GM23338 (cell line): Measurements from ENCODE around the gene CAT. TPM values are rescaled to one million over a fixed set of nuclear protein-coding genes. Genes with fewer than 3 reads are reported as not detected.

ENCODE experiments used
- ATAC-seq: fragments of 200-7000 bp; cut with Tn5 transposase; 3 replicates; pipeline ENCODE4 v1.9.1; 2020
- DNase-seq: peaks from one replicate; pipeline ENCODE4 v3.0.0-alpha.2; 2015; ENCODE audit warnings: low spot score
- H2AFZ ChIP-seq: fragments of 200-600 bp; sonication (generic); 2 replicates; pipeline ENCODE4 v1.8.0; 2016; ENCODE audit warnings: antibody characterized with exemption, mild to moderate bottlenecking, moderate library complexity
- H3F3A ChIP-seq: fragments of 200-600 bp; sonication (generic); replicated peaks from 2 replicates; pipeline ENCODE4 v1.8.0; 2017; ENCODE audit warnings: antibody characterized with exemption, mixed run types, low read depth
- H3K27ac ChIP-seq: fragments of 200-600 bp; sonication (generic); 2 replicates; pipeline ENCODE4 v1.6.1; 2016; ENCODE audit warnings: low read depth
- H3K27me3 ChIP-seq: fragments of 200-600 bp; sonication (generic); 2 replicates; pipeline ENCODE4 v1.8.0; 2016; ENCODE audit warnings: mild to moderate bottlenecking, mixed run types, moderate library complexity; ENCODE audit not compliant: insufficient read depth
- H3K36me3 ChIP-seq: fragments of 200-600 bp; sonication (generic); 2 replicates; pipeline ENCODE4 v1.8.0; 2016; ENCODE audit warnings: mild to moderate bottlenecking; ENCODE audit not compliant: insufficient read depth
- H3K4me1 ChIP-seq: fragments of 200-600 bp; sonication (generic); 2 replicates; pipeline ENCODE4 v1.8.0; 2016; ENCODE audit warnings: mild to moderate bottlenecking, moderate library complexity; ENCODE audit not compliant: insufficient read depth
- H3K4me2 ChIP-seq: fragments of 200-600 bp; sonication (generic); 2 replicates; pipeline ENCODE4 v1.7.1; 2017; ENCODE audit warnings: mixed run types
- H3K4me3 ChIP-seq: fragments of 200-600 bp; sonication (generic); 2 replicates; pipeline ENCODE4 v1.6.1; 2016; ENCODE audit warnings: mixed run types
- H3K79me2 ChIP-seq: fragments of 200-600 bp; sonication (generic); replicated peaks from 2 replicates; pipeline ENCODE4 v1.8.0; 2017; ENCODE audit warnings: mild to moderate bottlenecking; ENCODE audit not compliant: insufficient read depth
- H3K9me2 ChIP-seq: fragments of 200-600 bp; sonication (generic); 2 replicates; pipeline ENCODE4 v1.8.0; 2017; ENCODE audit not compliant: insufficient read depth
- H4K20me1 ChIP-seq: fragments of 200-600 bp; sonication (generic); replicated peaks from 2 replicates; pipeline ENCODE4 v1.8.0; 2017; ENCODE audit warnings: mild to moderate bottlenecking; ENCODE audit not compliant: insufficient read depth
- H3K27ac Mint-ChIP-seq: 2 replicates; pipeline ENCODE4 v1.8.0; 2020; ENCODE audit warnings: inconsistent platforms, mild to moderate bottlenecking, moderate library complexity, mixed read lengths
- H3K27me3 Mint-ChIP-seq: 3 replicates; pipeline ENCODE4 v1.8.0; 2022; ENCODE audit warnings: low read depth, mild to moderate bottlenecking, moderate library complexity, mixed read lengths, inconsistent platforms; ENCODE audit not compliant: insufficient read depth, poor library complexity
- H3K36me3 Mint-ChIP-seq: 3 replicates; pipeline ENCODE4 v1.8.0; 2021; ENCODE audit warnings: low read depth, mild to moderate bottlenecking, inconsistent platforms, moderate library complexity, mixed read lengths
- H3K4me1 Mint-ChIP-seq: 3 replicates; pipeline ENCODE4 v1.8.0; 2020; ENCODE audit warnings: mild to moderate bottlenecking, inconsistent platforms, mixed read lengths
- H3K4me3 Mint-ChIP-seq: 3 replicates; pipeline ENCODE4 v1.8.0; 2021; ENCODE audit warnings: moderate library complexity, mild to moderate bottlenecking, inconsistent platforms, mixed read lengths
- H3K9me3 Mint-ChIP-seq: 3 replicates; pipeline ENCODE4 v1.8.0; 2020; ENCODE audit warnings: moderate library complexity, mild to moderate bottlenecking, inconsistent platforms, mixed read lengths
- CREB1 ChIP-seq: fragments of 250-450 bp; sonication (Bioruptor Pico); IDR thresholded peaks from 2 replicates; pipeline ENCODE4 v1.5.0; 2020; ENCODE audit warnings: low read depth, mild to moderate bottlenecking, moderate library complexity
- EZH2 ChIP-seq: fragments of 200-600 bp; sonication (generic); IDR thresholded peaks from one replicate; pipeline ENCODE4 v1.8.0; 2017; ENCODE audit warnings: antibody characterized with exemption, mild to moderate bottlenecking, low read depth; ENCODE audit not compliant: unreplicated experiment
- EZH2phosphoT487 ChIP-seq: fragments of 200-600 bp; sonication (generic); IDR thresholded peaks from one replicate; pipeline ENCODE4 v1.8.1; 2018; ENCODE audit warnings: antibody characterized with exemption; ENCODE audit not compliant: unreplicated experiment
- JUNB ChIP-seq: IDR thresholded peaks from one replicate; pipeline ENCODE4 v1.6.1; 2016; ENCODE audit warnings: antibody characterized with exemption; ENCODE audit not compliant: unreplicated experiment
- NANOG ChIP-seq: IDR thresholded peaks from 2 replicates; pipeline ENCODE4 v1.6.1; 2016; ENCODE audit warnings: antibody characterized with exemption, borderline replicate concordance
- POLR2AphosphoS5 ChIP-seq: IDR thresholded peaks from 2 replicates; pipeline ENCODE4 v1.6.1; 2016; ENCODE audit warnings: antibody characterized with exemption, low read depth
- STAT1 ChIP-seq: IDR thresholded peaks from one replicate; pipeline ENCODE4 v1.6.1; 2016; ENCODE audit warnings: antibody characterized with exemption; ENCODE audit not compliant: unreplicated experiment
- ZNF114 ChIP-seq: fragments of 250-450 bp; sonication (Bioruptor Pico); IDR thresholded peaks from 2 replicates; pipeline ENCODE4 v1.5.0; 2020; ENCODE audit warnings: mild to moderate bottlenecking, moderate library complexity
- ZNF331 ChIP-seq: fragments of 250-450 bp; sonication (Bioruptor Pico); IDR thresholded peaks from 2 replicates; pipeline ENCODE4 v1.5.0; 2020; ENCODE audit warnings: low read depth, mild to moderate bottlenecking, moderate library complexity
- polyA plus RNA-seq: library from polyadenylated mRNA; unstranded; fragments of >200 nt; fragmentation: Nextera tagmentation; extraction: Ambion mirVana; gene quantifications from 2 replicates; pipeline ENCODE4 v1.2.1, GENCODE V29; 2016
- total RNA-seq: library from RNA; depleted of rRNA; stranded (reverse); fragments of >200 nt; shearing (Covaris generic); gene quantifications from 2 replicates; pipeline ENCODE4 v1.2.3, GENCODE V29; 2014
- TF ChIP-seq, protein P1 (sequence below), 2 experiments: fragments of 200-600 bp in 1 of 2; sonication (generic) in 1 of 2; conservative IDR thresholded peaks; 2 replicates each; pipeline versions ENCODE4 v1.5.1 to v1.6.1; 2016 to 2017; ENCODE audit warnings: antibody characterized with exemption in 2 of 2, low read depth in 2 of 2, mild to moderate bottlenecking in 2 of 2, moderate library complexity in 1 of 2
- TF ChIP-seq, protein P2 (sequence below): IDR thresholded peaks from one replicate; pipeline ENCODE4 v1.6.1; 2018; ENCODE audit warnings: antibody characterized with exemption; ENCODE audit not compliant: unreplicated experiment
- TF ChIP-seq, protein P3 (sequence below): IDR thresholded peaks from 2 replicates; pipeline ENCODE4 v1.6.1; 2016; ENCODE audit warnings: antibody characterized with exemption
- TF ChIP-seq, protein P4 (sequence below): fragments of 250-450 bp; sonication (Bioruptor Pico); IDR thresholded peaks from 2 replicates; pipeline ENCODE4 v1.5.0; 2020; ENCODE audit warnings: mild to moderate bottlenecking, moderate library complexity

CAT gene
- total and polyA plus RNA-seq, 2 experiments from 2014 or later, result 15.9 to 24.0 TPM

DNA sequence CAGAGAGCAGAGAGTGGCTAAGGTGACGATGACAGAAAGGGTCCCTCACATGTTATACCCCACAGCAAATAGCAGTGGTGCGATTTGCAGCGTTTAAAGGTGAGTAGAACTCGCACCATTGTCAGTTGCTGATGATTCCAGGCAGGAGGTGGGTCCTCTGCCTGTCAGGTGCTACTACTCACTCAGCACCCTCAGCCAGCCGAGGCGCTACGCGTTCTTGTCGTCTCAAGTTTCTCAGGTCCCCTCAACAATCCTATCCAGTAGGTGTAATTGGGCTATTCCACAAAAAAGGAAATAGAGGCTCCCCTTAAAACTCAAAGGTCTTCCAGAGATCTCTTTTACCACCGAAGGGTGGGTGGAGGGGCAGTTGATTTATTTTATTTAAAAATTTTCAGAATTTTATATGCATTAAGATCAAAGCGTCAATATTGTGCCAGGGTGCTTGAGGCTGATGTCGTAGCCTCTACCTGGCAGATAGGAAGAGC is 56.5 kb downstream of the CAT start:
- Histone ChIP-seq H3K4me1 (no peaks in the 10 kb centered on the region), H3K4me3 (no peak overlapping the region), H2AFZ (peak overlapping the region; percentile 86; the same call in 1 of the 2 replicates), H3K9me2 (no peaks in the 10 kb centered on the region), H4K20me1 (no peaks in the 10 kb centered on the region), H3K36me3 (no peaks in the 10 kb centered on the region), H3K27me3 (no peaks in the 10 kb centered on the region), H3K4me2 (no peak overlapping the region), H3F3A (no peaks in the 10 kb centered on the region), H3K27ac (no peak overlapping the region), H3K79me2 (no peaks in the 10 kb centered on the region)
- Mint-ChIP-seq H3K27me3 (peaks cover 6% of the 10 kb centered on the region), H3K9me3 (no peaks in the 10 kb centered on the region), H3K4me1 (no peaks in the 10 kb centered on the region; the same call in 2 of the 3 replicates), H3K36me3 (no peaks in the 10 kb centered on the region), H3K4me3 (no peak overlapping the region), H3K27ac (no peak overlapping the region)
- peak; percentile 31; the same call in 1 of the 3 replicates for ATAC-seq
- TF ChIP-seq NANOG, result no peak
- no peak for TF ChIP-seq ZNF331 (CRISPR knock-in tag)
- TF ChIP-seq STAT1, result no peak
- TF ChIP-seq, protein P1, sequence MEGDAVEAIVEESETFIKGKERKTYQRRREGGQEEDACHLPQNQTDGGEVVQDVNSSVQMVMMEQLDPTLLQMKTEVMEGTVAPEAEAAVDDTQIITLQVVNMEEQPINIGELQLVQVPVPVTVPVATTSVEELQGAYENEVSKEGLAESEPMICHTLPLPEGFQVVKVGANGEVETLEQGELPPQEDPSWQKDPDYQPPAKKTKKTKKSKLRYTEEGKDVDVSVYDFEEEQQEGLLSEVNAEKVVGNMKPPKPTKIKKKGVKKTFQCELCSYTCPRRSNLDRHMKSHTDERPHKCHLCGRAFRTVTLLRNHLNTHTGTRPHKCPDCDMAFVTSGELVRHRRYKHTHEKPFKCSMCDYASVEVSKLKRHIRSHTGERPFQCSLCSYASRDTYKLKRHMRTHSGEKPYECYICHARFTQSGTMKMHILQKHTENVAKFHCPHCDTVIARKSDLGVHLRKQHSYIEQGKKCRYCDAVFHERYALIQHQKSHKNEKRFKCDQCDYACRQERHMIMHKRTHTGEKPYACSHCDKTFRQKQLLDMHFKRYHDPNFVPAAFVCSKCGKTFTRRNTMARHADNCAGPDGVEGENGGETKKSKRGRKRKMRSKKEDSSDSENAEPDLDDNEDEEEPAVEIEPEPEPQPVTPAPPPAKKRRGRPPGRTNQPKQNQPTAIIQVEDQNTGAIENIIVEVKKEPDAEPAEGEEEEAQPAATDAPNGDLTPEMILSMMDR (conservative IDR thresholded peaks at IDR 0.05; ENCODE audit: low read depth in 2 of 2), result no peak
- TF ChIP-seq, protein P2, sequence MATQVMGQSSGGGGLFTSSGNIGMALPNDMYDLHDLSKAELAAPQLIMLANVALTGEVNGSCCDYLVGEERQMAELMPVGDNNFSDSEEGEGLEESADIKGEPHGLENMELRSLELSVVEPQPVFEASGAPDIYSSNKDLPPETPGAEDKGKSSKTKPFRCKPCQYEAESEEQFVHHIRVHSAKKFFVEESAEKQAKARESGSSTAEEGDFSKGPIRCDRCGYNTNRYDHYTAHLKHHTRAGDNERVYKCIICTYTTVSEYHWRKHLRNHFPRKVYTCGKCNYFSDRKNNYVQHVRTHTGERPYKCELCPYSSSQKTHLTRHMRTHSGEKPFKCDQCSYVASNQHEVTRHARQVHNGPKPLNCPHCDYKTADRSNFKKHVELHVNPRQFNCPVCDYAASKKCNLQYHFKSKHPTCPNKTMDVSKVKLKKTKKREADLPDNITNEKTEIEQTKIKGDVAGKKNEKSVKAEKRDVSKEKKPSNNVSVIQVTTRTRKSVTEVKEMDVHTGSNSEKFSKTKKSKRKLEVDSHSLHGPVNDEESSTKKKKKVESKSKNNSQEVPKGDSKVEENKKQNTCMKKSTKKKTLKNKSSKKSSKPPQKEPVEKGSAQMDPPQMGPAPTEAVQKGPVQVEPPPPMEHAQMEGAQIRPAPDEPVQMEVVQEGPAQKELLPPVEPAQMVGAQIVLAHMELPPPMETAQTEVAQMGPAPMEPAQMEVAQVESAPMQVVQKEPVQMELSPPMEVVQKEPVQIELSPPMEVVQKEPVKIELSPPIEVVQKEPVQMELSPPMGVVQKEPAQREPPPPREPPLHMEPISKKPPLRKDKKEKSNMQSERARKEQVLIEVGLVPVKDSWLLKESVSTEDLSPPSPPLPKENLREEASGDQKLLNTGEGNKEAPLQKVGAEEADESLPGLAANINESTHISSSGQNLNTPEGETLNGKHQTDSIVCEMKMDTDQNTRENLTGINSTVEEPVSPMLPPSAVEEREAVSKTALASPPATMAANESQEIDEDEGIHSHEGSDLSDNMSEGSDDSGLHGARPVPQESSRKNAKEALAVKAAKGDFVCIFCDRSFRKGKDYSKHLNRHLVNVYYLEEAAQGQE, result no peak
- TF ChIP-seq CREB1 (CRISPR knock-in tag), result no peak
- no peak for TF ChIP-seq ZNF114 (CRISPR knock-in tag)
- no peak for TF ChIP-seq EZH2
- no peak for TF ChIP-seq POLR2AphosphoS5
- TF ChIP-seq, protein P3, sequence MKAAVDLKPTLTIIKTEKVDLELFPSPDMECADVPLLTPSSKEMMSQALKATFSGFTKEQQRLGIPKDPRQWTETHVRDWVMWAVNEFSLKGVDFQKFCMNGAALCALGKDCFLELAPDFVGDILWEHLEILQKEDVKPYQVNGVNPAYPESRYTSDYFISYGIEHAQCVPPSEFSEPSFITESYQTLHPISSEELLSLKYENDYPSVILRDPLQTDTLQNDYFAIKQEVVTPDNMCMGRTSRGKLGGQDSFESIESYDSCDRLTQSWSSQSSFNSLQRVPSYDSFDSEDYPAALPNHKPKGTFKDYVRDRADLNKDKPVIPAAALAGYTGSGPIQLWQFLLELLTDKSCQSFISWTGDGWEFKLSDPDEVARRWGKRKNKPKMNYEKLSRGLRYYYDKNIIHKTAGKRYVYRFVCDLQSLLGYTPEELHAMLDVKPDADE, result no peak
- TF ChIP-seq EZH2phosphoT487, result no peak
- TF ChIP-seq JUNB, result no peak
- TF ChIP-seq, protein P4, sequence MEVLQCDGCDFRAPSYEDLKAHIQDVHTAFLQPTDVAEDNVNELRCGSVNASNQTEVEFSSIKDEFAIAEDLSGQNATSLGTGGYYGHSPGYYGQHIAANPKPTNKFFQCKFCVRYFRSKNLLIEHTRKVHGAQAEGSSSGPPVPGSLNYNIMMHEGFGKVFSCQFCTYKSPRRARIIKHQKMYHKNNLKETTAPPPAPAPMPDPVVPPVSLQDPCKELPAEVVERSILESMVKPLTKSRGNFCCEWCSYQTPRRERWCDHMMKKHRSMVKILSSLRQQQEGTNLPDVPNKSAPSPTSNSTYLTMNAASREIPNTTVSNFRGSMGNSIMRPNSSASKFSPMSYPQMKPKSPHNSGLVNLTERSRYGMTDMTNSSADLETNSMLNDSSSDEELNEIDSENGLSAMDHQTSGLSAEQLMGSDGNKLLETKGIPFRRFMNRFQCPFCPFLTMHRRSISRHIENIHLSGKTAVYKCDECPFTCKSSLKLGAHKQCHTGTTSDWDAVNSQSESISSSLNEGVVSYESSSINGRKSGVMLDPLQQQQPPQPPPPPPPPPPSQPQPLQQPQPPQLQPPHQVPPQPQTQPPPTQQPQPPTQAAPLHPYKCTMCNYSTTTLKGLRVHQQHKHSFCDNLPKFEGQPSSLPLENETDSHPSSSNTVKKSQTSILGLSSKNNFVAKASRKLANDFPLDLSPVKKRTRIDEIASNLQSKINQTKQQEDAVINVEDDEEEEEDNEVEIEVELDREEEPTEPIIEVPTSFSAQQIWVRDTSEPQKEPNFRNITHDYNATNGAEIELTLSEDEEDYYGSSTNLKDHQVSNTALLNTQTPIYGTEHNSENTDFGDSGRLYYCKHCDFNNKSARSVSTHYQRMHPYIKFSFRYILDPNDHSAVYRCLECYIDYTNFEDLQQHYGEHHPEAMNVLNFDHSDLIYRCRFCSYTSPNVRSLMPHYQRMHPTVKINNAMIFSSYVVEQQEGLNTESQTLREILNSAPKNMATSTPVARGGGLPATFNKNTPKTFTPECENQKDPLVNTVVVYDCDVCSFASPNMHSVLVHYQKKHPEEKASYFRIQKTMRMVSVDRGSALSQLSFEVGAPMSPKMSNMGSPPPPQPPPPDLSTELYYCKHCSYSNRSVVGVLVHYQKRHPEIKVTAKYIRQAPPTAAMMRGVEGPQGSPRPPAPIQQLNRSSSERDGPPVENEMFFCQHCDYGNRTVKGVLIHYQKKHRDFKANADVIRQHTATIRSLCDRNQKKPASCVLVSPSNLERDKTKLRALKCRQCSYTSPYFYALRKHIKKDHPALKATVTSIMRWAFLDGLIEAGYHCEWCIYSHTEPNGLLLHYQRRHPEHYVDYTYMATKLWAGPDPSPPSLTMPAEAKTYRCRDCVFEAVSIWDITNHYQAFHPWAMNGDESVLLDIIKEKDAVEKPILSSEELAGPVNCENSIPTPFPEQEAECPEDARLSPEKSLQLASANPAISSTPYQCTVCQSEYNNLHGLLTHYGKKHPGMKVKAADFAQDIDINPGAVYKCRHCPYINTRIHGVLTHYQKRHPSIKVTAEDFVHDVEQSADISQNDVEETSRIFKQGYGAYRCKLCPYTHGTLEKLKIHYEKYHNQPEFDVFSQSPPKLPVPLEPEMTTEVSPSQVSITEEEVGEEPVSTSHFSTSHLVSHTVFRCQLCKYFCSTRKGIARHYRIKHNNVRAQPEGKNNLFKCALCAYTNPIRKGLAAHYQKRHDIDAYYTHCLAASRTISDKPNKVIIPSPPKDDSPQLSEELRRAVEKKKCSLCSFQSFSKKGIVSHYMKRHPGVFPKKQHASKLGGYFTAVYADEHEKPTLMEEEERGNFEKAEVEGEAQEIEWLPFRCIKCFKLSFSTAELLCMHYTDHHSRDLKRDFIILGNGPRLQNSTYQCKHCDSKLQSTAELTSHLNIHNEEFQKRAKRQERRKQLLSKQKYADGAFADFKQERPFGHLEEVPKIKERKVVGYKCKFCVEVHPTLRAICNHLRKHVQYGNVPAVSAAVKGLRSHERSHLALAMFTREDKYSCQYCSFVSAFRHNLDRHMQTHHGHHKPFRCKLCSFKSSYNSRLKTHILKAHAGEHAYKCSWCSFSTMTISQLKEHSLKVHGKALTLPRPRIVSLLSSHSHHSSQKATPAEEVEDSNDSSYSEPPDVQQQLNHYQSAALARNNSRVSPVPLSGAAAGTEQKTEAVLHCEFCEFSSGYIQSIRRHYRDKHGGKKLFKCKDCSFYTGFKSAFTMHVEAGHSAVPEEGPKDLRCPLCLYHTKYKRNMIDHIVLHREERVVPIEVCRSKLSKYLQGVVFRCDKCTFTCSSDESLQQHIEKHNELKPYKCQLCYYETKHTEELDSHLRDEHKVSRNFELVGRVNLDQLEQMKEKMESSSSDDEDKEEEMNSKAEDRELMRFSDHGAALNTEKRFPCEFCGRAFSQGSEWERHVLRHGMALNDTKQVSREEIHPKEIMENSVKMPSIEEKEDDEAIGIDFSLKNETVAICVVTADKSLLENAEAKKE, result no peak
- peak; percentile 18 for DNase-seq
